GM19023 (cell line): ENCODE measurements around the gene KIF6.
"Not testable (repeated sequence)": the region's sequence is repeated elsewhere in the genome, so short reads cannot be mapped to it uniquely, and the experiment has no call there.

Source experiments
- ATAC-seq: cut with Tn5 transposase; IDR thresholded peaks from one replicate; pipeline ENCODE4 v1.9.1; 2021; ENCODE audit warnings: mild to moderate bottlenecking, moderate library complexity; ENCODE audit not compliant: unreplicated experiment

KIF6 gene

DNA sequence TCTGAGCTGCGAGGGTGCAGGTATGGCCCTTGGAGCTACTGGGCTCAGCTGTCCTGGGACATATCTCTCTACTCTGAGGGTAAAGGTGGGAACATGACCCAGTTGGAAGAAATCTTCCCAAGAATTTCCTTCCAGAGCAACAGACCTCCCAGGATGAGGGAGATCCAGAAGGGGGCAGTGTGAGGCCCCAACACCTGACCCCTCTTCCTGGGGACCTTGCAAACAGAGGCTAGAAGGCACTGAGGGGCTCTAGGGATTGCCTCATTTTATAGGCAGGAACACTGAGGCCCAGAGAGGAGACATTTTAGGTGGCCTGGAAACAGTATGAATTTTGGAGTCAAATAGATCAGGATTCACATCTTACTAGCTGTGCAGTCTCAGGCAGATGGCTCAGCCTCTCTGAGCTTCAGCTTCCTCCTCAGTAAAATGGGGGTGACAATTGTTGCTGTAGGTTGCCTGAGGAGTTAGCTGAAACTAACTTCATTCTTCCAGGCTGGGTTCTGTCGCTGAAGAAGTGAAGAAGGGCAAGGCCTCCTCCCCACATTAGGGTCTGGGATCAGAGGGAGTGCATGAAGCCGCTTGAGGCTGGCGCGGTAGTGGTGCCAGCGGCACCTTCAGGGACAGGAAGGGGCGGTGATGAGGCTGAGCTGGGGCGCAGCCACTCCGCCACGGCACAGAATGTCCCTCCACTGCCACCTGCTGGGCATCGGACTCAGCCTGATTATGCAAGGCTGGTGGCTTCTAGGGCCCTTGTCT, 422.4 kb downstream of the KIF6 start:
- peak; percentile 89 for ATAC-seq

GRCh38 chr6:39302011-39302410, 423.2 kb downstream of the KIF6 start:
- ATAC-seq: no peak

GRCh38 chr6:39301606-39302005, 423.6 kb downstream of the KIF6 start:
- no peak for ATAC-seq

DNA sequence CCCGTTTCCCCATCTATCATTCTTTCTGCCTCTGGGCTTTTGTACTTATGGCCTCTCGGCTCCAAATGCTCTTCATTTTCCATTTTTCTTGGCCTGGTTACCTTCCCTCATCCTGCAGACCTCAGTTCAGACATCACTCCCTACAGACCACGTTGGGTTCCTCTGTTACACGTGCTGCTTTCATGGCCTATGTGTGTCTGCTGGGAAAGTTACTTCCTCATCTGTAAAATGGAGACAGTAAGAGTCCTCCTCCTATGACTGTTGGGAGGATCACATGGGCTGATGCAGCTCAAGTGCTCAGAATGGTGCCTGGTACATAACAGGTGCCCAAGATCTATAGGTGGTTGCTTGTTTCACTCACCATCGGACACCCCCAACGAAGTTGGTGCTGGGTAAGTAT, 424.5 kb downstream of the KIF6 start:
- ATAC-seq: no peak

GRCh38 chr6:39298061-39298460, 427.1 kb downstream of the KIF6 start:
- no peak for ATAC-seq

- ATAC-seq: no peak
Measured at GRCh38 chr6:39296745-39297640, 428.2 kb downstream of the KIF6 start.

DNA sequence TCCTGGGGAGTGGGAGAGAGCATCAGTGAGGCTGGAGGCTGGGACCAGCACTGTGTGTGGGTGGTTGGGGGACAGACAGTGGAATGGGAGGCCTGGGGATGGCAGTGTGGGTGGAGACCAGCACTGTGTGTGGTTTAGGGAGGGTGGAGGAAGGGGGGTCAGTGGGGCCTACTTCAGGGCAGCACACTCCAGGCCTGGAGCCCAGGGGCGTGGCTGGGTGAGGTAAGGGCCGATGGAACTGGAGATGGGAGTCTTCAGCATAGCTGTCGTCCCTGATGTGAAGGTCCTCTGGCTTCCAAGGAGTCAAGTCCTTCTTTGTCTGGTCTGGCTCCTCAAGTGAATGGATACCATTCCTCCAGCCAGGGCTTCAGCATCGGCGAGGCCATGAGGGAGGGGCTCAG, 429.6 kb downstream of the KIF6 start:
- ATAC-seq: no peak

DNA sequence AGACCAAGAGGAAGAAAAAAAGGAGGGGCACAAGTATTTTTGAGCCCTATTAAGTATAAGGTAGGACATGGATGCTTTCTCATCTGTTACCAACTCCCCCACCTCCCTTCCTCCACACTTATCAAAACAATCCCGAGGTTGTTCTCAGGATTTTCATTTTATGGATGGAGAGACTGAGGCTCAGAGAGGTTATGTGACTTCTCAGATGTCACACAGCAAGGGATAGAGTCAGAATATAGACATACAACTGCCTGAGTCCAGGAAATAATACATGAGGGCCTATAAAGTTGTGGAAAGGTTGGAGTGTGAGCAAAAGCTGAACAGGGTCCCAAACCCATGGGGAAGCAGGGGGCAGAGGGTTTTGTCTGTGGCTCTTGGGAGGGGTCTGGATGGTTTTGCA, 430.3 kb downstream of the KIF6 start:
- ATAC-seq: no peak

GRCh38 chr6:39294133-39294532, 431.1 kb downstream of the KIF6 start:
- no peak for ATAC-seq

DNA sequence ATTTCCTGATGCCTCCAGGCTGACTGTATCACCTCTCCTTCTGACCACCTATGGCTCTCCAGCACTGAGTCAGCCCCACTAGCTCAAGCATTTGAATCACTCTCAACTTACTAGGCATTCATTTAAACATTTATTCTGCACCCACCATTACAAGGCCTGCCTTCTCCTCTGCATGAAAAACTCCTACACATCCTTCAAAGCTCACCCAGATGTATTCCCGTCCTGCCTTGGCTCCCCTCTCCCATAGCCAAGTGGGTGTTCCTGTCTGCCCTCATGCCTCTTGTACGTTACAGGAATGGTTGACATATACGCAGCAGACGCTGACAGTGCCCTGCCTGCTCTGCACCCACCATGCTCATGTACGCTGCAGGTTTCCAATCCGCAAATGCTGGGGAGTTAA, 432.6 kb downstream of the KIF6 start:
- ATAC-seq: no peak

DNA sequence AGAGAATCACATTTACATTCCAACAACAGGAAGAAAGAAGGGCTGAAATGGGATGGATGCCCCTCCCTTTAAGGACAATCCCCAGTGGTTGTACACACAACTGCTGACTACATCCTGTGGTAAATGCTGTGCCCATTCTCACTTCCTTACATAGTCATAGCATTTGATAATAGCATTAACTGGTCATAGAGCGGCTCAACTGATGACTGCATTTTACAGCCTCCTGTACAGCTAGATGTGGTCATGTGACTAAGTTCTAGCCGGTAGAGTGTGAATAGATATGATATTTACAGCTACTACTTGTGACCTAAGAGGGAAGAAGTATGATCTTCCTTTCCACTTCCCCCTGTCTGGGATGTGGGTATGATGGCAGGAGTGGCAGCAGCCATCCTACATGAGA, 435.7 kb downstream of the KIF6 start:
- no peak for ATAC-seq

DNA sequence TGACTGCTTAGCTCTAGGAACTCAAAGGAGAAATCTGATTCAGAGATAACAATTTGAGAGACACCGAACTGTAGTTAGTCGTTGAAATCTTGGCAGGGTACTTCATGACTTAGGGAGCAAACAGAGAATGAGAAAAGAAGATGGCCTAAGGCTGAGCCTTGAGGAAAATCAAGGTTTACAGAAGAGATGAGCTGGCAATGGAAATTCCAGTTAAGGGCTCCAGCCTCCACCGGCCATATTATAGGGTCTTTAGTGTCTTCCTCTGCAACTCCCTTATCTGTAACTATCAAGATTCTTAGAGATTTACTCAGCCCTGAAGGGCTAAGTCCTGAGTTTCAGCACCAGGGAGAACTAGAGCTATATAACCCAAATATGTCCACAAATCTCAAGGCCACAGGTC, 437.6 kb downstream of the KIF6 start:
- no peak for ATAC-seq

GRCh38 chr6:39286596-39286995, 438.6 kb downstream of the KIF6 start:
- ATAC-seq: not testable (repeated sequence)

DNA sequence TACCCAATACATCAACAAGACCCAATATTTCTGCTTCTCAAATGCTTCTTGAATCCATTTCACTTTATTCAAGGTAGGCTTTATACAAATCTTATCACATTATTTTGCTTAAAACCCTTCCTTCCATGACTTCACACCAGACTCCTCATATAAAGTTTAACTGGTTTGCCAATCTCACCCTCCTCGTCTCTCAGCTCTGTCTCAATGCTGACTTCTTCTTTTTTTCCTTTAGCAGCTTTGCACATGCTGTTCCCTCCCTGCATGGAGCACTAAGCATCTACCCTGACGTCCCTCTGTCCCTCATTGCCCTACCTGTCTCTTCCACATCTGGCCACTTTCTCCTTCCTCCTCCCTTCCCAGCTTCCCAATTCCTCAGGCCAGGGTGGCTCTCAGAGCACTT, 442.4 kb downstream of the KIF6 start:
- no peak for ATAC-seq

DNA sequence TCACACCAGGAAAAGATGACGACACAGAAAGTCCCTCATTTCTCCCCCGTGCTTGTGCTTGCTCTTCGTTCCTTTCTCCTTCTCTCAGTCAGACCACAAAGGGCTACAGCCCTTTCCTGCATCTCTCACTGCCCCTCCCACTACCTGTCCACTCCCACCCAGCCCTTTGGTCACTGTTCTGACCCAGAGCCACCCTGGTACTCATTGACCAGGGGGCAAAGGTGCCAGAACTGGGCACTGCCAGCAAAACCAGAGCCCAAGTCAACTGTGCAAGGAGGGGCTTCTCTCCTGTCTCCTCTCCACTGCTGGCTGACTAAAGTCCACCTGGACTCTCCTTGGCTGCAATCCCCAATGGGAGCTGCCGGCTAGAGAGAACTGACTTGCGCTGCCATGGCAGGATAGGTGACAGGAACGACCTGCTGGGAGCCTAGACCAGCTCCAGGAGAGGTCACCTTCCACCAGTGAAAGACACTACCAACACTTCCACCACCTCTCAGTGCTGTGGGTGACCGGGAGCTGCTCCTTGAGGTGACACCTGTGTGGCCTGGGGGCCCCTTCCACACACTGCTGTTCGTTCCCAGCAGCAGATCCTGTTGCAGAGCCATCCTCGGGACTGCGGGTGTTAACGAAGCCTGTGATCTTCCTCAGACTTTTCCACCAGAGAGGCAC, 443.8 kb downstream of the KIF6 start:
- no peak for ATAC-seq

DNA sequence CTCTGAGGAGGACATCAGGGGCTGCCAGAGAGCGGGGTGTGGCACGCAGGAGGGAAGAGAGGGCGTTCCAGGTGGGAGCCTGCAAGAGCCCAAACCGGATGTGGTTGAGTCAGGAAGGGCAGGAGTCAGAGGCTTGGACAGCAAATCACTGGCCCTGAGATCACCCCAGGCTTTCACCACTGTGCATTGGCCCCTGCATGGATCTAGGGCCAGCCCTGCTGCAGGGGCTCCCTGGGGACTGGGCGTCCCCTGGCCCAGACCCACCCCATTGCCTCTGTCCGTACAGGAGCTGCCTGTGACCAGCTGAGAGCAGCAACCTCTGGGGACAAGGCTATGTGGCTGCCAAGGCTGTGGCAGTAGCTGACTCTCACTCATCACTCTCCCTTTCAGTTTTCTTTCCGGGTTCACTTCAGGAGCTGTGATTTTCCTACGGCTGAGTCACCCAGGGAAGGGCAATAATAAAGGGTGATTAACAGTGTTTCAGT, 444.9 kb downstream of the KIF6 start:
- no peak for ATAC-seq
